GM21737 (cell line): Measurements from ENCODE around the gene FRS2.

ENCODE experiments used
- ATAC-seq: cut with Tn5 transposase; IDR thresholded peaks from one replicate; pipeline ENCODE4 v1.9.1; 2021; ENCODE audit warnings: mild to moderate bottlenecking, moderate library complexity; ENCODE audit not compliant: unreplicated experiment

The FRS2 gene

DNA sequence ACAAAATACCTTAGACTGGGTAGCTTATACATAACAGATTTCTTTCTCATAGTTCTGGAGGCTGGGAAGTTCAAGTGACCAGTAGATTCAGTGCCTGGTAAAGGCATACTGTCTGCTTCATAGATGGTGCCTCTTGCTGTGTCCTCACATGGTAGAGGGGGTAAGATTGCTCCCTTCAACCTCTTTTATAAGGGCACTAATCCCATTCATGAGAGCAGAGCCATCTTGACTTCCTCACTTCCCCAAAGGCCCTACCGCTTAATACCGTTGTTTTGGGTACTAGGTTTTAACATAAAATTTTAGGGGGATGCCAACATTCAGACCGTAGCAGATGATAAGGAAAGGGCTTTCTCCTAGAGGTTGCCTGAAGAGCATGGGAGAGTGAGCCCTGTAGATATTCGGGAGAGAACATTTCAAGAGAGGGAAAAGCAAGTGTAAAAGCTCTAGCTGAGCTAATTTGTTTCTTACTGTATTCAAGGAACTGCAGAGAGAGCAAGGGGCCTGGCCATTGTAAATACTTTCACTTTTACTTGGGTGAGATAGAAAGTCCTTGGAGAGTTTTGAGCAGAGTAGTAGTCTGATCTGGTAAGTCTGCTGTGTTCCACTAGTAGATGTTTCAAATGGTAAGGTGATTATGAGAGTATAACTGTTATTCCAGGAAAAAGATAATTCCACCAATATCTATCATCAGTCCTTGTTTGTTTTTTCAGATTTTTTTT is 27.3 kb downstream of the FRS2 start:
- peak; percentile 92 for ATAC-seq

DNA sequence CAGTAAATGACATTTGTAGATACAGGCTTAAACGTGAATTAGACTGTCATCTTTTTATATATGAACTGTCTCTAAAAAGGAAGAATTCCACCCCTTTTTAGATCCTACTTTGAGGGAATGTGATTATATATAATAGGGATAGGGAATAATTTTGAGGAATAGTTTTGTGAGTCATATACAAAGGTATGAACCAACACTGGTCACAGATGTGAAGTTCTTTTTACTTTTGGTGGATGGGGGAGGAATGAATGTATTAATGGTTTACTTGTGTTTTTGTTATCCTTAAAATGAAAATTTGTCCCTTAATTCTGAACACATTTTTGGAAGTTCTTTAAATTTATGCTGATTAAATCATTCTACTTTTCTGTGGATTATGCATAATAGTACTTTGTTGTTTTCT is 30.4 kb downstream of the FRS2 start:
- ATAC-seq, result no peak

DNA sequence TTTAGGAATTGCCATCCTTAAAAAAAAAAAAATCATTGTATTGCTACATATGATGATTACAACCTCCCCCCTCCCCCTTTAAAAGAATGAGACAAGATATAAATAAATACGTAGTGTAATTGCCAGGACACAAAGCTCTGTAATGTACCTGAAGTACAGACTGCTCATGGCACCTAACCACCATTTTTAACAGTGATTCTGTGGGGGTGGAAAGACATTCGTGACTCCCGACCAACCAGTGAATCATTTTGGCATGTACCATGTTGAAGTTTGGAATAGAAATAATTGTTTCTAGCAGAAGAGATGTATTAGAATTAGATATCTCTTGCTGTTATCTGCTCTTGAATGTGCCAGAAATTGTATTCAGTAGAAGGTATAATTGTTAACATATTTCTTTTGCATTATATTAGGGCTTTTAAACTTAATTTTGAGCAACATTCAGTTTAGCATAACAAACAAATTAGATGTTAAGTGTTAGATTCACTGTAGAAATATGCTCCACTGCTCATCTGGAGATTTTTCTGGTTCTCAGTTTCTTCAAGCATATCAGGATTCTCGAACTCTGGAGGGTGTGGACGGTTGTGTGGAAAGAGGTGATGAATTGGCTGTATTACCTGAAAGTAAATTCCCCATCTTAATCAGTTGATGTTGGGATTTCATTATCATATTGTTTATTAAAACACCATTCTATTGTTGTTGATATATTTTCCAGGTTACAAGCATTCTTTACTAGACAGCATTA is 31.1 kb downstream of the FRS2 start:
- no peak for ATAC-seq

DNA sequence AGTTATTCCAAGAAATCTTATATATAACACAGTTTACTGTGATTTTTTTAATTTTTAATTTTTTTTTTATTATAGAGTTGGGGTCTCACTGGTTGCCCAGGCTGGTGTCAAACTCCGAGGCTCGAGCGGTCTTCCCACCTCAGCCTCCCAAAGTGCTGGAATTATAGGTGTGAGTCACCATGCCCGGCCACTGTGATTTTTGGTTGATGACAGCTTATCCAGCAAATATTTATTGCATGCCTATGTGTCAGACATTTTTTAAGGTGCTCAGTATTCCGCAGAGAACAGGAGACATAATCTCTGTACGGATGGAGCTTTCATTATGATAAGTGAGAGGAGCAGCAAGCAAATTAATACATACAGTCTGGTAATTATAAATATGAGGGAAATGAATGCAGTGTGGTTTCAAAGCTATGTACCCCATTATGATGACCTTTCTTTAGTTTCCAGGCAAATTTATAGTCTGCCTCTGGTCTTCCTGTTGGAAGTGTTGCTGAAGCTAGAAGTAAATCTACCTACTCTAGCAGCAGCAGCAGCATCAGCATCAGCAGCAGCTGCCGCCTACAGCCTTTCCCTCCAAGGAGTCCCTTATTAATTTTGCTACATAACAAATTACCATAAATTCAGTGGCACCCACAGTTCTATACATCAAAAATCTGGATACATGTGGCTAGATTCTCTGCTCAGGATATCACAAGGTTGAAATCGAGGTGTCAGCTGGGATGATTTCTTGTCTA is 32.3 kb downstream of the FRS2 start:
- no peak for ATAC-seq

DNA sequence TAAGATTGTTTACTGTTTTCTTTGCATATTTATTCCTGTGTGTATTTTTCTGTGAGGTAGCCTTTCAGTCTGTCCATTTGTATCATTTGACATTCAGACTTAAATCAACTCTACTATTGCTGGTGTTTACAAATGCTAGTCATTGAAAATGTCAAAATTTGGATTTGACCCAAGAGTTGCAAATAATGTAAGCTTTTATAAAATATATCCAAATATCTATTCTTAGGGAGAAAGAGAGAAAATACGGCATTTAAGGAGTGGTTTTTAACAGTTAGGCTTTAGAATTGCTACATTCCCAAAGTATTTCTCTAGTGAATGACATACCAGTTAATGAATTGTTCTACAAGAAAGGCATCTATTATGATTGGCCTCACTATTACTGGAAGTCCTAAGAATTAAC is 37.9 kb downstream of the FRS2 start:
- no peak for ATAC-seq

DNA sequence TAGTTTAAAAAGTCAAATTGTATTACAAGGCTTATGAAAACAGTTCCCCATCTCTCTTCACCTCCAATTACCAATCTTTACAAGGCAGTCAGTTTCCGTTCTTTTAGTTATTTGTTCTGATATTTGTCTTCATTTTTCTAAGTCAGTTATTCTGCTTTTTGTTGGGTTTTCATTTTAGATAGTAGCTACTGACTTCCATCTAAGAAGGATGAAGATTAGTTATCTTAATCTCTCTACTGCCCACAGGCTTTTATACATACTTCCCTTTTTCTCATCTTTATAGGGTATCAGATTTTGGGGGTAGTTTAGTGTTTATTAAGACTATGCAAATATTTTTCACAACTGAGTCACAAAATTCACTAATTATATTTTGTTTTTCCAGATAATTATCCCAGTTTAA is 38.4 kb downstream of the FRS2 start:
- no peak for ATAC-seq

DNA sequence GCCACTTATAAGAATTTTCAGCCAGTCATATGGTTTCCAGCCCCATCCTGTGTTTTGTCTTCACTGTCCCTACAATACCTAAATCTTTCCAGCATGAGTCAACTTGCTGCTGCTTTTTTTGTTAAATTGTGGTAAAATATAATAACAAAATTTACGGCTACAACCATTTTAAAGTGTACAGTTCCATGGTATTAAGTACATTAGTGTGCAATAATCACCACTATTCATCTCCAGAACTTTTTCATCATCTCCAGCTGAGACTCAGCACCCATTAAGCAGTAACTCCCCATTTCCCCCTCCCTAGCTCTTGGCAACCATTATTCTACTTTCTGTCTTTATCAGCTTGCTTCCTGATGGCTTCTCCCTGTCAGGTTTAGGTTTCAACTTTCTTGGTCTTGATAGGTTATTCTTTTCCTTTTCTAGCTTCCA is 39.1 kb downstream of the FRS2 start:
- no peak for ATAC-seq

DNA sequence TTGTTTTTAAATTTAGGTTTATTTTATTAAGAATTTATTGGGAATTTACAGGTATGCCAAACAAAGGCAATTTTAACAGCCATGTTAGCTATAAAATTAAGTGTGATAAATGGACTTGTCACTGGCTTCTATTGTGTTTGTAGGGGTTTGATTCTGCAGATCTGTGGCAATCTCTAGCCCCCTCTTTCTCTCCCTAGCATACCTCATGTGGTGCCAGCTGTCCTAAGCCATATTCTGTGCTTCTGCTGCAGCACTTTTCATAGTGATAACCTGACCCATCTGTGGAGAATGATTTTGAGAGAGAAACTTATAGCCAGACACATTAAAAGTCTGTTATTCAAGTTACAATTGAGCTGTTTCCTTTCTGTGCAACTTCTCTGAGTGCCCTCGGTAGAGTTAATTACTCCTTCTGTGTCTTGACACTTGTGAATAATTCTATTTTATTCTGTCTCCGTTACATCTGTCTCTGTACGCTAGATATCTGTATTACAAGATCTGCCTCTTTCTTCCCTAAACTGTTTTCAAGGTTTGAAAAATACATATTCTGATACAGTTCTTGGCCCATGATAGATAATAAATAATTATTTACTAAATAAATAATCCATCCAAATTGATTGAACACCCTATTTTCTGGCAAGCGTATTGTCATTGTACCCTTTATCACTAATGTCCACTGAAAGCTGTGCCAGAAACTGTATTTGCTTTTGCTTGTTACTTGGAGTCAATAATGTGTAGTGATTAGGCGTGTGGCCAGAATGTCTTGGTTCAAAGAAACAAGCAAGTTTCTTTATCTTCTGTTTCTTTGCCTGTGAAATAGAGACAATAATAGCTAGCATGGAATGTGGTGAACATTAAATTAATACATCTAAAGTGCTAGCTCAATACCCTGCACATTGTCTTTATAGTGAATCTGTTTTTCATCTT is 40.0 kb downstream of the FRS2 start:
- no peak for ATAC-seq

DNA sequence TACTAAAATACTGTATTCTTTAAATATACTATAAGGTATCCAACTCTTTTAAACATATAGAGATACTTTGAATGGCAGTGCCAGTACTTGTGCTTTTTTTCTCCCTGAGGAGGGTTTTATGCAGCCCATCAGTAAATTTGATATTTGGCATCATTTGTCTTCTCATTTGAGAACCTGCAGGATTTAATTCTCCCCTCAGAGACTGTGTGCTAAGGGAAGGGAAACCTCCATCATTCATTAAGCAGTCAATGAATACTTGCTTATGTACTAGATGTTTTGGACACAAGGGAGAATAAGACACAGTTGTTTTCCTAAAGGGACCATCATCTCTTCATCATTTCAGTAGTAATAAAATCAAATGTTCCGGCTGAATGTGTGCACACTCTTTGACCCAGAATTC is 40.8 kb downstream of the FRS2 start:
- ATAC-seq, result no peak

DNA sequence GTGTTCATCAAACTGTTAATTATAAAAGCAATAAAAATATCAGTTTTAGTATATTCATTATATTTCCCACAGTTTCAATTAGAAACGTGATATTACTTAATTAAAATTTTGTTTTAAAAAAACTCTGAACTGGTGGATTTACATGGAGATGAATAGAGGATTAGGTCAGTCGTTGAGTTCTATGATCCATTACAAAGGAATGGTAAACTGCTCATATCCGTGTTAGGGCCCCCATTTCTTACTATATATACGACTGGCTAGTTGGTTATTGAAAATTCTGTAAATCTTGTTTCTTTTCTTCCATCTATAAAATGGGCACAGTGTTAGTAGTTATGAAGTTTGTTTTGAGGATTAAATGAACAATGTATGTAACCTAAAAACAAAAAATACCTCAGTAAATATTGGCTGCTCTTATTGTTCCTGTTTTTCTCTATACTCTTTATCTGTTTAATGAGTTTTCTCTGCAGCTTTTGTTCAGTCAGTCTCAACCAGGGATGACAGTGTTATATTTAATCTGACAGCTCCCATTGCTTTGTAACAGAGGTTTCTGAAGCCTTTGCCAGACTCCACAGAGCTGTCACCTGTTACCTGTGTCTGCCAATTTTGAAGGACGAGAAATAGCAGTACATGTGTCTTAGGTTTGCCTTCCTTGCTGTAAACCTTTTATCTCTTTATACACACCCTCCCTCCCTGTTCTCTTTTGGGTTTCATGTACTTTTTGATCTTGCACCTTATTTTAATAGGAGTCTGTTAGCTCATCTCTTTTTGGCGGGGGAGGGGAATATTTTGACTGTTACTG is 41.5 kb downstream of the FRS2 start:
- no peak for ATAC-seq

DNA sequence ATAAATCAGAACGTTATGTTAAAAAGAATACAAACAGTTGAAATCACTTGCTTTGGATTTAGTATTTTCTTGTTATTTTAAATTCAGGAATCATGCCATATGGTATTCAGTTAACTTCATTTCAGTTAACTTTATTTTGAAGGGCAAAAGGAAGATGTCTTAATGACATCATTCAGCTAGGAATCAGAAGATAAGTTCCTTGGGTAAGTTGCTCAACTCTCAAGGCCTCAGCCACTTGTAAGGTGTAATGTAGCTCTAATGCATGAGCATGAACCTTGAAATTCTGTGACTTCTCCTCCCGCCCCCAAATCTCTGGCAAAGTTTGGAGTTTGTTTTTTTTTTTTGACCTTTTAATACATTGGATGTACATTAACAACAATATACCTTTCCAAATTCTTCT is 42.6 kb downstream of the FRS2 start:
- no peak for ATAC-seq

DNA sequence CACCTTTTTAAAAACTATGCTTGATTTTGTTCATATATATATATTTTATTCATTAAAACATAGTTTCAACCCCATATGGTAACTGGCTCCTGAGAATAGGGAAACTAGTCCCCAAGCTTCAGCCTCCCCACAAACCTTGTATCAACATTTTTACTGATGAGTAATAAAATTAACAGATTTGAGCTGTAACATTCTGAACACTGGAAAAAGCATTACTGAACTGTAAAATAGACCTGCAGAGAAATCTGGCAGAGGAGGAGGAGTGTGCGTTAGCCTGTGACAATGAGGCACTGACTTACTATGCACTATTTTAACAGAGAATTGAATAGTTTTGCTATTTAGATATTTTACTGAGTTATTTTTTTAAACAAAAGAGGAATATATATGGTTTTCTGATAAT is 43.1 kb downstream of the FRS2 start:
- no peak for ATAC-seq

DNA sequence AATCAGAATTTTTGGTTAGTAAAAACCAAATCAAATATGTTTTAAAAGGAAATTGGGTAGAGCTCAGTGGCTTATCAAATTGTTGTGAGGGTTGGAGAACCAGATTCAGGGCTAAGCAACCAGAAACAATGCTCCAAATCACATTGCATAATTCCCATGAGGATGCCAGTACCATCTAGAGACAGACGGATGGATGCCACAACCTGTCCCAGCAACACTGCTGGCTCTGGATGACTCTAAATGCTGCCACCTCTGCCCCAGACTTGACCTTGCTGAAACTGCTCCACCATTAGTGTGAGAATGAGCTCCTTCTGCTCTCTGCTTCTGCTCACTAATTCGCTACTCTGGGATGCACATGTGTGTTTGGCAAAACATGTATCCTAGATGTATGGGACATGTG is 43.9 kb downstream of the FRS2 start:
- ATAC-seq, result no peak

DNA sequence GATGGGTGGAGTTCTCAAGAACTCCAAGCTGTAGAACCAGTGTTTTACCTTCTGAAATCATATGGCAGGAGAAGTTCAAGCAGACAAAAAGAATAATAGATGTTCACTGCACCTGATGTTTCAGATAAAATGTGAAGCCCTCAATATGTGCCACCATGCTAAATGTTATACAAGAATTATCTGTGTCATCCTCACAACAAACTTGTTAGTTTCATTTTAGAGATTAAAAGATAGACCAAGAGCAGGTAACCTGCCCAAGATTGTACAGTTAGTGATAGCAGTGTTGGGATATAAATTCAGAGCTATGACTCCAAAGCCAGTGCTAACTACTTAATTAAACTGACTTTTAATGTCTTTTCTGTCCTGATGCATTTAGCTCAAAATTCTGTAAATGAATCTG is 44.7 kb downstream of the FRS2 start:
- no peak for ATAC-seq

DNA sequence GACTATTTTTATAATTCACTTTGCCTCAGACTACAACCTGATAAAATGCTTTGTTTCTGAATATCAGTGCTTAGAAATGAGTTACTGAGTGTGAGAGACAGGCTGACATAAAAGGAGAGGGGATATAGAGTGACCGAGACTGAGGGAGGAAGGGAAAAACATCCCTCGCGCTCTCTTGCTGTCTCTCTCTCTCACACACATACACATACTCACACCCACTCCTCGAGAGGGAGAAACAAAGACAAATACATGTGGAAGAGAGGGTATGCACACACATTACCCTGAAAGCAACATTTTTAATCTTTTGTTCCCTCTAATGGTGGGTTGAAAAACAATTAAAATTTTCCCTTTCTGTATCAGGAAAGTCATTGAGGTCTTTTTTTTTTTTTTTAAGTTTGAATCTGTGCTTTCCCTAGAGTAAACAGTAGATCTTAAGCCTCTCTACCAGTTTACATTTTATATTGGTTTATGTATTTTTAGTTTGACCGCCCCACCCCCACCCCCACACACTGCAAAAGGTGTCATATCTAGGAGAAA is 45.3 kb downstream of the FRS2 start:
- ATAC-seq, result no peak

DNA sequence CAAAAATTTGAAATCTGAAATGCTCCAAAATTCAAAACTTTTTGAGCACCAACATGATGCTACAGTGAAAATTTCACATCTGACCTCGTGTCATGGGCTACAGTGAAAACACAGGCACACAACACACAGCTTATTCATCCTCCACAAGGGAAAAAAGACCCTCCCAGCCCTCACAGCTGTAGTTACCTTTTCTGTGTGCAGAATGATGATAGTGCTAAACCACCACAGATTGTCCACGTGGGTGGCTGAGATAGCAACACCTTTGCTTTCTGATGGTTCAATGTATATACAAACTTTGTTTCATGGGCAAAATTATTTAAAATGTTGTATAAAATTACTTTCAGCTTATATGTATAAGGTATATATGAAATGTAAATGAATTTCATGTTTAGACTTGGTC is 46.8 kb downstream of the FRS2 start:
- ATAC-seq, result no peak

DNA sequence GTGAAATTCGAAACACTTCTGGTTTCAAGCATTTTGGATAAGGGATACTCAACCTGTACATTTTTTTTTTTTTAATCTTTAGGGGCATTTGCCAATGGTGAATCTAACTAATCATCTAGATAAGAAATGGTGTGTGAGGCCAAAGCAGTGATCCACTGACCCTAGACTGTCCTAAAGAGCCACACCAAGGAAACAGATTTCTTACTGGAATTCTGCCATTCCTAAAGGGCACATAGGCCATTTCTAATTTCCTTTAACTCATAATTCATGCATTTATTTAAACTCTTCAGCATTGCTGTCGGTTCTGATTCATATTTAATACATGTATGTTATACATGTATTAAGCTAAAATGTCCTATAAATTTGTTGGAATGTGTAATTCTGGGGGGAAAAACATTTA is 47.2 kb downstream of the FRS2 start:
- no peak for ATAC-seq

DNA sequence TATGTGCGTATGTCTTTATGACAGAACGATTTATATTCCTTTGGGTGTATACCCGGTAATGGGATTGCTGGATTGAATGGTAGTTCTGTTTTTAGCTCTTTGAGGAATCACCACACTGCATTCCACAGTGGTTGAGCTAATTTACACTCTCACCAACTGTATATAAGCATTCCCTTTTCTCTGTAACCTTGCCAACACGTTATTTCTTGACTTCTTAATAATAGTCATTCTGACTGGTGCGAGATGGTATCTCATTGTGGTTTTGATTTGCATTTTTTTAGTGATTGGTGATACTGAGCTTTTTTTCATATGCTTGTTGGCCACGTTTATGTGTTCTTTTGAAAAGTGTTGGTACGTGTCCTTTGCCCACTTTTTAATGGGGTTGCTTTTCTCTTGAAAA is 49.7 kb downstream of the FRS2 start:
- ATAC-seq, result no peak

DNA sequence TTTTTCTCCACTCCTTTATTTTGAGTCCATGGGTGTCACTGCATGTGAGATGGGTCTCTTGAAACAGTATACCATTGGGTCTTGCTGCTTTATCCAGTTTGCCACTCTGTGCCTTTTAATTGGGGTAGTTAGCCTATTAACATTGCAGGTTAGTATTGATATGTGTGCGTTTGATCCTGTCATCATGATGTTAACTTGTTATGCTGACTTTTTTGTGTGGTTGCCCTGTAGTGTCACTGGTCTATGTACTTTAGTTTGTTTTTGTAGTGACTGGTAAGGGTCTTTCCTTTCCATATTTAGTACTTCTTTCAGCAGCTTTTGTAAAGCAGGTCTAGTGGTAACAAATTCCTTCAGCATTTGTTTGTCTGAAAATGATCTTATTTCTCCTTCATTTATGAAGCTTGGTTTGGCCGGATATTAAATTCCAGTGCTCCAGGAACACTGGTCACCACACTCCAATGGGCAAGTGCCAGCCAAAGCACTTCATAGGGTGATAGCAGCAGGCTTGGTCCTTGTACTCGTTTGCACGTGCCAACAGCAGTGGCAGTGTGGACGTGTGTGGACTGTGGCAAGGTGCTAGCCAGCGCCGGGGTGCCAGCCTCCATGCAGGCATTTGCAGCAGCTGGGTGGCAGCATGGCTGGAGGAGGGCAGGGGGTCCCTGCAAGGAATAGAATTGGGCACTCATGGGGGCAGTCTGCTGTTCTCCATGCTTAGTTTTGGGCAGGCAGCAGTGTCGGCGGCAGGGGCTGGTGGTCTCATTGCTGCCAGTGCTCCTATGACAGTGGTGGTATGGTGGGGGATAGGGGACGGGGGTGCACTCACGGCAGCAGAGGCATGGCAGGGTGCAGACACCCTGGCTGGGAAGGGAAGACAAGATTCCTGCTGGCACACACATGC is 53.5 kb downstream of the FRS2 start:
- ATAC-seq, result no peak
